ENCODE measurements around the gene OMP.

DNA sequence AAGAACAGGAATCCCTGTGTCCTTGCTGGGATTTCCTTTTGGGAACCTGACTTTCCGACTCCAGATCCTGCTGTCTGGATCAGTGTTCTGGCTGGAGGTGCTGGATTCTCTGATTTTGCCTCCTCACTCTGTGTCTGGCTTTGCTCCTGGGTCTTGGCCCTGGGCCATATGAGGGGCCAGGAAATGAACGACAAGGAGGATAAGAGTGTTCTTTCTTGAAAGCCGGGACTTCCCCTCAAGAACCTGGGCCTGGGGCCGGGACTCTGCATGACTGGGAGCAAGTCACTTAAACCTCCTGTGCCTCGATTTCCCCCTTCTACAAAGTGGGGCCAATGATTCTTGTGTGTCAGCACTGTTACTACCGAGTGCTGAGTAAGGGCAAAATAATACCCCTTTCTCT is 22.6 kb downstream of the OMP start:
- TF ChIP-seq, protein P1, sequence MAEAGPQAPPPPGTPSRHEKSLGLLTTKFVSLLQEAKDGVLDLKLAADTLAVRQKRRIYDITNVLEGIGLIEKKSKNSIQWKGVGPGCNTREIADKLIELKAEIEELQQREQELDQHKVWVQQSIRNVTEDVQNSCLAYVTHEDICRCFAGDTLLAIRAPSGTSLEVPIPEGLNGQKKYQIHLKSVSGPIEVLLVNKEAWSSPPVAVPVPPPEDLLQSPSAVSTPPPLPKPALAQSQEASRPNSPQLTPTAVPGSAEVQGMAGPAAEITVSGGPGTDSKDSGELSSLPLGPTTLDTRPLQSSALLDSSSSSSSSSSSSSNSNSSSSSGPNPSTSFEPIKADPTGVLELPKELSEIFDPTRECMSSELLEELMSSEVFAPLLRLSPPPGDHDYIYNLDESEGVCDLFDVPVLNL (CRISPR knock-in tag; IDR thresholded peaks at IDR 0.05; ENCODE audit: borderline replicate concordance, low read depth): no peak
- TF ChIP-seq CREB1 (CRISPR knock-in tag; IDR thresholded peaks at IDR 0.05): no peak
- TF ChIP-seq, protein P2, sequence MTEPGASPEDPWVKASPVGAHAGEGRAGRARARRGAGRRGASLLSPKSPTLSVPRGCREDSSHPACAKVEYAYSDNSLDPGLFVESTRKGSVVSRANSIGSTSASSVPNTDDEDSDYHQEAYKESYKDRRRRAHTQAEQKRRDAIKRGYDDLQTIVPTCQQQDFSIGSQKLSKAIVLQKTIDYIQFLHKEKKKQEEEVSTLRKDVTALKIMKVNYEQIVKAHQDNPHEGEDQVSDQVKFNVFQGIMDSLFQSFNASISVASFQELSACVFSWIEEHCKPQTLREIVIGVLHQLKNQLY (CRISPR knock-in tag; IDR thresholded peaks at IDR 0.05): no peak
- TF ChIP-seq, protein P3, sequence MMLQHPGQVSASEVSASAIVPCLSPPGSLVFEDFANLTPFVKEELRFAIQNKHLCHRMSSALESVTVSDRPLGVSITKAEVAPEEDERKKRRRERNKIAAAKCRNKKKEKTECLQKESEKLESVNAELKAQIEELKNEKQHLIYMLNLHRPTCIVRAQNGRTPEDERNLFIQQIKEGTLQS (CRISPR knock-in tag; conservative IDR thresholded peaks at IDR 0.05): no peak
- TF ChIP-seq NFYB (CRISPR knock-in tag; conservative IDR thresholded peaks at IDR 0.05; ENCODE audit: low read depth): no peak
- TF ChIP-seq, protein P4, sequence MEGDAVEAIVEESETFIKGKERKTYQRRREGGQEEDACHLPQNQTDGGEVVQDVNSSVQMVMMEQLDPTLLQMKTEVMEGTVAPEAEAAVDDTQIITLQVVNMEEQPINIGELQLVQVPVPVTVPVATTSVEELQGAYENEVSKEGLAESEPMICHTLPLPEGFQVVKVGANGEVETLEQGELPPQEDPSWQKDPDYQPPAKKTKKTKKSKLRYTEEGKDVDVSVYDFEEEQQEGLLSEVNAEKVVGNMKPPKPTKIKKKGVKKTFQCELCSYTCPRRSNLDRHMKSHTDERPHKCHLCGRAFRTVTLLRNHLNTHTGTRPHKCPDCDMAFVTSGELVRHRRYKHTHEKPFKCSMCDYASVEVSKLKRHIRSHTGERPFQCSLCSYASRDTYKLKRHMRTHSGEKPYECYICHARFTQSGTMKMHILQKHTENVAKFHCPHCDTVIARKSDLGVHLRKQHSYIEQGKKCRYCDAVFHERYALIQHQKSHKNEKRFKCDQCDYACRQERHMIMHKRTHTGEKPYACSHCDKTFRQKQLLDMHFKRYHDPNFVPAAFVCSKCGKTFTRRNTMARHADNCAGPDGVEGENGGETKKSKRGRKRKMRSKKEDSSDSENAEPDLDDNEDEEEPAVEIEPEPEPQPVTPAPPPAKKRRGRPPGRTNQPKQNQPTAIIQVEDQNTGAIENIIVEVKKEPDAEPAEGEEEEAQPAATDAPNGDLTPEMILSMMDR (IDR thresholded peaks at IDR 0.05): no peak
- no peak for TF ChIP-seq RELA (CRISPR knock-in tag; IDR thresholded peaks at IDR 0.05; ENCODE audit: borderline replicate concordance)
- no peak for TF ChIP-seq FOXJ3 (CRISPR knock-in tag; IDR thresholded peaks at IDR 0.05; ENCODE audit: borderline replicate concordance)
- no peak for TF ChIP-seq ZNF121 (CRISPR knock-in tag; IDR thresholded peaks at IDR 0.05)
- TF ChIP-seq, protein P5, sequence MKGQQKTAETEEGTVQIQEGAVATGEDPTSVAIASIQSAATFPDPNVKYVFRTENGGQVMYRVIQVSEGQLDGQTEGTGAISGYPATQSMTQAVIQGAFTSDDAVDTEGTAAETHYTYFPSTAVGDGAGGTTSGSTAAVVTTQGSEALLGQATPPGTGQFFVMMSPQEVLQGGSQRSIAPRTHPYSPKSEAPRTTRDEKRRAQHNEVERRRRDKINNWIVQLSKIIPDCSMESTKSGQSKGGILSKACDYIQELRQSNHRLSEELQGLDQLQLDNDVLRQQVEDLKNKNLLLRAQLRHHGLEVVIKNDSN (CRISPR knock-in tag; IDR thresholded peaks at IDR 0.05): no peak
